Erythroblast (primary cell): ENCODE data around the gene SLC35A4.

Experiments used
- GATA1 ChIP-seq: IDR thresholded peaks from 2 replicates; pipeline ENCODE4 v1.6.1; 2011; ENCODE audit warnings: low read depth, mild to moderate bottlenecking, control low read depth, low read length, moderate library complexity
- POLR2A ChIP-seq: IDR thresholded peaks from 2 replicates; pipeline ENCODE4 v1.6.1; 2011; ENCODE audit warnings: mild to moderate bottlenecking, low read length

DNA sequence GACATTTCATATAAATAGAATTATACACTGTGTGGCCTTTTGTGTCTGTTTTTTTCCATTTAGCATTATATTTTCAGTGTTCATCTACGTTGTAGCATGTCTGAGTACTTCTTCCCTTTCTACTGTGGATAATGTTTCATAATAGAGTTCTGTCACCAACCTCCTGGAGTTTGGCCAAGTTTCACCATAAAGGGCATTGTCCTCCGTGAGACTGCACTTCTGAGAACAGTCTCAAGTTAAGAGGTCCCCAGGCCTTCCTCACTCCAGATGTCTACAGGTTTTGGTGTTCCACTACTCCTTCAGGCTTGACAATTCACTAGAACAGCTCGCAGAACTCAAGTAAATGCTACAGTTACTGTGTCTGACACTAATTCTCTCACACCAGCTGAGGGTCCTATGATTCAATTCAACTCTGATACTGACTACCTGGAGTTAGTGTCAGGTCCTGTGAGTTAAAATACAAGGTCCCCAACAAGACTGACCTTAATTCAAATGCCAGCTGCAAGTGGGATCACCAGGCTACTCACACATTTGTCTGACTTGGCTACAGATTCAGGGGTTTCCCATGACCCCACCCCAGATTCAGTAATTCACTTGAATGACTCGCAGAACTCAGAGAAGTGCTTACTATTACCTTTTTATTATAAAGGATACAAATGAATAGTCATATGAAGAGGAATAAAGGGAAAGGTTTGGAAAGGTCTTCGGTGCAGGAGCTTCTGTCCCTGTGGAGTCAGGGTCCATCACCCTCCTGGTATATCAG is 31.1 kb downstream of the SLC35A4 start:
- TF ChIP-seq POLR2A (no peak), GATA1 (no peak)
